LNCAP (cell line): ENCODE results near the gene INF2.

ENCODE experiments used
- CTCF ChIP-seq: fragments of 450-650 bp; IDR thresholded peaks from 2 replicates; pipeline ENCODE4 v1.5.1; 2017; ENCODE audit warnings: mild to moderate bottlenecking

The INF2 gene

GRCh38 chr14:104660597-104660996, 28.8 kb upstream of the INF2 start:
- no peak for TF ChIP-seq CTCF

GRCh38 chr14:104661086-104661485, 28.3 kb upstream of the INF2 start:
- no peak for TF ChIP-seq CTCF

GRCh38 chr14:104664107-104664506, 25.3 kb upstream of the INF2 start:
- TF ChIP-seq CTCF = no peak

- no peak for TF ChIP-seq CTCF
These were observed 24.8 kb upstream of the INF2 start for GRCh38 chr14:104664588-104664987.

- TF ChIP-seq CTCF = no peak
These were observed 24.2 kb upstream of the INF2 start for GRCh38 chr14:104665114-104665656.

GRCh38 chr14:104665657-104666522, 23.5 kb upstream of the INF2 start:
- 0 out of 2 replicates have a peak, but pooled peaks have one; percentile 7 for TF ChIP-seq CTCF

GRCh38 chr14:104666981-104667380, 22.4 kb upstream of the INF2 start:
- no peak for TF ChIP-seq CTCF
